ENCODE data around the gene NCEH1.
"Not testable (repeated sequence)": the region's sequence is repeated elsewhere in the genome, so short reads cannot be mapped to it uniquely, and the experiment has no call there.

The NCEH1 gene

DNA sequence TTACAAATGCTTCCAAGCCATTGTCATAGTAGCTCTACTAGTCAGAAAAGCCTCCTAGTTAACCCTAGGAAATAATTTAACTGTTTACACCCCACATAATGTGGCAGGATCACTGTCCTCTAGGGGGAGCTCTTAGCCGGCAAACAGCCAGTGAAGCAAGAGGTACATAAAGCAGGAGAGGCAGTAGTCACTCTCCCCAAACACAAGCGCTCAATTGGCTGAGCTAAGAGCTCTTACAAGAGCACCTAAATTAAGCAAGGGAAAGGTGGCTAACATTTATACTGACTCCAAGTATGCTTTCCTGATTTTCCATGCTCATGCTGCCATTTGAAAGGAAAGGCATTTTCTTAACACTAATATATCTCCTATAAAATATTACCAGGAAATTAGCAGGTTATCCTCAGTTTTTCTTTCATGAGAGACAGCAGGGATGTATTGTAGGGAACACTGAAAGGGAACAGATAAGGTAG, 37.6 kb downstream of the NCEH1 start:
- peak; percentile 2 to 15 (median 8) for DNase-seq

DNA sequence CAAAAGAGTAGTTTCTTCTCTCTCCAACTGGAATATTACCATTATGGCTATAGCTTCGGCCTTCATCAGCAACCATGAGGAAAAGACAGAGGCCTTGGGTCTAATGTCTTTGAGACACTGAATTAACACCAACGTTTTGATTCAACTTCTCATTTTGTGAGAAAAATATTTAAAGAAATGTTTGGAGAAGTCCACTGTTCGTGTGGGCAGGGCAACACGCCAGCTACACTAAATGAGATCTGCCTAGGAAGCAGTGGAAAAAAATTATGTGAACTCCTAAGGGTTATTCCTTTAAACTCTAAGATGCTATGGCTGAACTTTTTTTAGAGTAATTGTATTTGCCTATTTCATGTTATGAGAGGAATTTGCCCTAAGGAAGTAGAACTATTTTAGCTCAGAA, 41.8 kb downstream of the NCEH1 start:
- DNase-seq, result no peak

DNA sequence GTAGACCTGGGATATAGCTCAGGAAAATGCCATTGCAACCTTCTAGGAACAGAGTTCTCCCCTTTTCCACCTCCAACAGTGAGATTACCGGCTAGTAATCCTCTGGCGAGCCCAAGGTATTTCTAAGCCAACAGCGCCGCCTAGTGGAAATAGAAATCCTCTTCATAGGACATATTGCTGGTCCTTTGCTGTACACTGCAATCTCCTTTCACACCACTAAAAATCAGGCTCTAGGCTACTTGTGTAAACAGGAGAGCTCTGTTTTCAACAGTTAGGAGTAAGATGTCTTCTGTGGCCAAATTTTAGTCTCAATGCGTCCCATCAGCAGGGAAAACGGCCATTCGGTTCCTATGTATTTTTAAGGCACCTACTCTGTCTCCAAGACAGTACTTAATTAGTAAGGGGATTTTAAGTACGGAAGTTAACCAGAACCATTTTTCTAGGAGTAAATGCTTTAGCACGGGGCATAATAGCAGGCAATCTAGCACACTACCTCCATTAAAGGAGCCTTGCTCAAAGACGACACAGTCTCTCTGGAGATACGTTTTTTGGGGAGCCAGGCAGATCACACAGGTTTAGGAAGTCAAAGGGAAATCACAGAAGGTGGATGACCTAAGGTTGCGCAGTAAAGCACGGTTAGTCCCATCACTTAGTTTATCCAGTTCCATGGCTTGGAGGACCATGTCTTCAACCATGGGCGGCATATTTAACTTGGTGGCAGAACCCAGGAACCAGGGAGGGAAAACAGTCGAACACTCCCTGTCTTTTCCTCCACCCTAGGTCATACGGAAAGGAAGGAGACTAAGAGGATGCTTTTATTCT, 43.8 kb downstream of the NCEH1 start:
- DNase-seq, result peak; percentile 36 to 53 (median 46)

DNA sequence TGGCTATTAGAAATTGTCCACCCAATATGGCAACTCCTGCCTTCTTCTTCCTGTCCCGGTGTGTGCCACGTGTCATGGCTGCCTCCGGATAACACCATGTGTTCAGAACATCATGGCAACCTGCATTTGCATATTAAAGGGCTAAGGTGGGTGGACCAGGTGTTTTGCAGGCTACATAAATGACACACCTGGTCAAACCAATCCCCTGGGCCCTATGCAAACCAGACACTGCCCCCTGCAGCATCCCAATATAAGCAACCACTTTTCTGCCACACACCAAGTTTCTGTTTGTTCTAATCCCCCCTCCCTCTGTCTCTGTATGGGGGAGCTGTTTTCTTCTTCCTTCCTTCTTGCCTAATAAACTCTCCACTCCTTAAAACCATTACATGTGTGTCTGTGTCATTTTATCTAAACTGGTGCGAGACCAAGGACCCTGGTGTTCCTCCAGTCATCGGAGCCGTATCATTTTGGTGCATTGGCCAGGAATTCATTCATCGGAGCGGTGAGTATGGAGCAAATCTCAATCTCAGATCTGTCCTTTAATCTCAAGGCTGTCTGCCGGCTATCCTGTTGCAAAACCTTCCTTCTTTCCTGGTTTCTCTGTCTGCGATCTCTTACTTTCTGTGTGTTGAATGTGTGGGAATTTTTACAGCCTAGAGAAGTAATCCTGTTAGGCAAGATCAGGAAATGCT, 44.5 kb downstream of the NCEH1 start:
- DNase-seq, result no peak

DNA sequence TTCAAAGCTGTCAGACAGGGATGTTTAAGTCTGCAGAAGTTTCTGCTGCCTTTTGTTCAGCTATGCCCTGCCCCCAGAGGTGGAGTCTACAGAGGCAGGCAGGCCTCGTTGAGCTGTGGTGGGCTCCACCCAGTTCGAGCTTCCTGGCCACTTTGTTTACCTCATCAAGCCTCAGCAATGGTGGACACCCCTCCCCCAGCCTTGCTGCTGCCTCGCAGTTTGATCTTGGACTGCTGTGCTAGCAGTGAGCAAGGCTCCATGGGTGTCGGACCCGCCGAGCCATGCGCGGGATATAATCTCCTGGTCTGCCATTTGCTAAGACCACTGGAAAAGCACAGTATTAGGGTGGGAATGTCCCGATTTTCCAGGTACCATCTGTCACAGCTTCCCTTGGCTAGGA, 45.4 kb downstream of the NCEH1 start:
- not testable (repeated sequence) for DNase-seq

DNA sequence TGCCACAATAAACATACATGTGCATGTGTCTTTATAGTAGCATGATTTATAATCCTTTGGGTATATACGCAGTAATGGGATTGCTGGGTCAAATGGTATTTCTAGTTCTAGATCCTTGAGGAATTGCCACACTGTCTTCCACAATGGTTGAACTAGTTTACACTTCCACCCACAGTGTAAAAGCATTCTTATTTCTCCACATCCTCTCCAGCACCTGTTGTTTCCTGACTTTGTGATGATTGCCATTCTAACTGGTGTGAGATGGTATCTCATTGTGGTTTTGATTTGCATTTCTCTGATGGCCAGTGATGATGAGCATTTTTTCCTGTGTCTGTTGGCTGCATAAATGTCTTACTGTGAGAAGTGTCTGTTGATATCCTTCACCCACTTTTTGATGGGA, 50.4 kb downstream of the NCEH1 start:
- not testable (repeated sequence) for DNase-seq

DNA sequence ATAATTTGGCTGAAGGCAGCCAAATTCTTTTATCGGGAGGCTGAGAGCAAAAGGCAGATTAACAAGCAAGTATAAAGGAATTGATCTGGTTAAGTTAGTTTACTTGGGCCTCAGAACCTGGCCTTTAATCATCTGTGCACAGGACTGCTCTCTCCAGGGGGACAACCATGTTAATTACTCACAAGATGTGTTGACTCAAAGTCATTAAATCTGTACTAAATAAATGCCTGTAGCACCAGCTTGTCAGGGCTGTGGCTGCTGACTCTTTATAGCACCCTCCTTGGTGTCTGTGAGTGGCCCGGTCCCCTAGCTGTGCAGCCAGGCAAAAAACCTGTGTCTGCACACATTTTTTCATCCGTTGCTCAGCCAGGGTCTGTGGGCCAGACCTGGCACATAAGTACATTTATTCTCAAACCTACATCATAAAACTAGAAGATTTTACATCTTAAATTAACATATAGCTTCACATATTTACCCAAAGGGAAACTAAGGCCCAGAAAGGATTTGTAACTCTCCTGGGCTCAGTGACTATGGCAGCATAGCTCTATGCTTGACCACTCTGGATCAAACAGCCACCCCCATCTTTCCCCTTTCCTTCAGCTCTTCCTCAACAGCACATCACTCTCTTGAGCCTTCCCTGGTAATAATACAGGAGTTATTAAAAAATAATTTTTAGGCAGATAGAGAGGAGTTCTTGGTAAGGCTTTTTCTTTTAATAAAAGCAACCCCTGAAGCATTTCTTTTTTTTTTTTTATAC, 51.4 kb downstream of the NCEH1 start:
- no peak for DNase-seq

DNA sequence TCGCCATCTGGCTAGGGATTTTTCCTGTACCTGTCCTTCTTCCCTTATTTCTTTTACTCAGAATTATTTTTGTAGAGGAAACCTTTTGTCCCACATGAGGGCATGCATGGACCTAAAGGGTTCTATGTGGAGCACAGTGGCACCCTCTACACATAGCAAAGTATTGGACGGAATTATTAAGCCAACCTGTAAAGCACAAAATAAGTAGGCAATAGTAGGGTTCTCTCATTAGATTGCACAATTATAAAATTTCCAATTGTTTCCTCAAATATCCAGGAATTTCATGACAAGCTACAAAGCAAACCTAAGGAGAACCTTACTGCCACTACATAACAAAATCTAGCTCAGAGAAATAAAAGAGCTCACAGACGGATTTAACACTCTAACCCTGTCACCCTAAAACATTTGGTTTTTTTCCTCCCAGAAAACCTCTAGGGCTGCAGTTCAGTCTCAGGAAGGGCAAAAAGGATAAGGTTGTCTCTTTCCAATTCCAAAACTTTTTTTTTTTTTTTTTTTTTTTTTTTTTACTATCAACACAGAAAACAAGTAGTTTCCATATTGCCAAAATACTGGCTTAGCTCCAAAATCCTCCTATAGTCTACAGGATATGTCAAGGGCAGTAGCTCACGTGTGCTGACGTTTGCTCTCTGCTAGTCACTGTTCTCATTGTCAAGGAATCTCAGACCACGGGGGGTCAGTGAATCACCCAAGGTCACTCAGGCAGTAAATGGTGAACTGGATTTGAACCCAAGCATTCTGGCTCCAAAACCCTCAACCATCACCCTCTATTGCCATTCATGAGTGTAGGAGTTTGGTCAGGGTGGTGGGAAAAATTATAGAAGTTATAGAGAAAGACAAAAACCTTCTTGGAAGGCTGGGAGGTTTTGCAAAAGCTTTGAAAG, 52.3 kb downstream of the NCEH1 start:
- no peak for DNase-seq

DNA sequence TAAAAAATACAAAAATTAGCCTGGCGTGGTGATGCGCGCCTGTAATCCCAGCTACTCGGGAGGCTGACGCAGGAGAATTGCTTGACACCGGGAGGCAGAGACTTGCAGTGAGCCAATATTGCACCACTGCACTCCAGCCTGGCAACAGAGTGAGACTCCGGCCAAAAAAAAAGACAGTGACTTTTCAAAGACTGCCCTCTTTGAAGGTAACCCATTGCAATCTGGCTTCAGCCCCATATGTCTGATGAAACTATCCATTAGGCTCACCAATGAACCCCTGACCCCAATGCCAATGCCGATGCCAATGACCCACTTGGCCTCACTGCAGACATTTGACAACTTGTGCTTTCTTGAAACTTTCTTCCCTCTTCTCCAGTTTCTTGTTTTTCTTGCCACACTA, 54.3 kb downstream of the NCEH1 start:
- no peak for DNase-seq

DNA sequence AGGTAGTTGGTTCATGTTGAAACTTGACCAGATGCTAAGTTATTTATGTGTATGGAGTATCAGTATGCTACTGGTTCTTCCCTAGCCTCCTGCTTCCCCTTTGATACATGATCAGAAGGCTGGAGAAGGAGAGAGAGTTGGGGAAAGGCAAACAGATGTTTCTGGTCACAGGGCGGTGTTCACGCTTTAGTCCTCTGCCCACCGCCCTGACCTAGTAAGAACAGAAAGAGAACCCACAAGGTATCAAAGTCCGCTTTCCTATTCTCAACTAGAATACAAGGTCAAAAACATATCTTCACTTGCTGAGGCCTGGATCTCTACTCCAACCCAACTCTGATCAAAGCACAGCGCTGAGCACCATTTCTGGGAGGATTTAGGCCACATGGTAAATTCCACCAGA, 55.5 kb downstream of the NCEH1 start:
- no peak for DNase-seq

DNA sequence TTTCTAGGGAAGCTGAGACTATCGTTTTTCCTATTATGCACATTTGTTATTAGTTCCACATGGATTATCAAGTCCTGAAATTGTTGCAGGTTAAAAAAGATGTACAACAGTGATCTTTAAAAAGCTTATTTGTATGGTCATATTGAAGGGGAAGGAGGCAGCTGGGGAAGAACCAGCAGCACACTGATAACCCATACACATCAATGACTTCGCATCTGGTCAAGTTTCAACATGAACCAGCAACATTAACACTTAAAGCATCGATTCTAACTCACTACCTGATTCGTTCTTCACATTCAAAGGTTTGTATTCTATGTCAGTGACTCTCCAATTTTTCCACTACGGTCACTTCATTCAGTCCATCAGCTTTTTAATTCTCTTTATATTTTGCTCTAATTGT, 56.4 kb downstream of the NCEH1 start:
- DNase-seq, result no peak

DNA sequence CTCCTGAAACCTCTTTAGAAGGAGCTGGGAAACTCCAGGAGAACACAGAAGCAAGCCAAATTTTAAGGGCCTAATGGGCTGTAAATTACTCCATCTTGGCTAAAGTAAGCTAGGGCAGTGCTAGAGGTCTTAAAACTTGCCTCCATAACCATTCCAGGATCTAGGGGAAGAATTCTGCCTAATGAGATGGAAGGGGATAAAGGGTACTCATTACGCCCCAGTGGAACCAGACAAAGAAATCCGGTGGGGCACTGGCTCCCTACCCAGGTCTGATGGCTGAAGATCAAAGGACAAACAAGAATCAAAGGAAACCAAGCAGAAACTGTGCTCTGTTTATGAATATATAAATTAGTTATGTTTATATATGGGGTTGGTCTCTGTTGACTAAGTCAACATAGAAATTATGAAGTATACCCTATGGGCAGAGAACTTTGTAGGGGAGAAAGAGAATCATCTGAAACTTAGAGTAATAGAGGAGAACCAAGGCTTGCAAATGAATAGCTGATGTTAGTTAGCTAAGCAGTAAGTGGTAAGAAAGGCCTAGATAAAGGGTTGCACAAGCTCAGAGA, 57.8 kb downstream of the NCEH1 start:
- DNase-seq, result no peak

DNA sequence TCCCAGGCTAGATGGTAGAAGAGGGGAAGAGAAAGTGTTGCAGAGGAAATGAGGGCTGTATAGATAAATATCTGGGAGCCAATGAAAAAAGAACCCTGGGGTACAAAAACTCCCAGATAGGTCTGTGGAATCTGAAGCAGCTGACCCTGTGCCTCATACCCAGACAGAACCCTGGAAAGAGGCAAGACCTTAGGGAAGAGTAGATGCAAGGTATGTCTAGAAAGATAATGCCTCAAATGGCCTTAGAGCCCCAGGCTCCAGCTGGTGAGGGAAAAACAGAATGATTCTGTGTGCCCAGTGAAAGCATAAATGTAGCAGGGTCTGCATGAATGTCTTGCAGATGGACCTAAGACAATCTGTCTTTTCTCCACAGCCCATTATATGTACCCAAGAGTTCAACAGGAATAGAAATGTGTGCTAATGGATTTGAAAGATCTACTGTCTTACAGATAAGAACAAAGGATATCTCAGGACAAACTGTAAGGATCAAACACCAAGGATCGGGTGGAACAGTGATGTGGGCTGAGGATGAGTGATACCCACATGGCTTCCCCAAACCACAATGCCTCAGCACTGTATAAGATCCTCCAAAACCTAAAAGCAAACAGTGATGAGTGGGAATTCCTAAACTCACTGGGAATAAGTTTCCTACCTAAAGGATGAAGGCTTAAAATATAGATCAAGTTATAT, 58.8 kb downstream of the NCEH1 start:
- DNase-seq, result no peak

DNA sequence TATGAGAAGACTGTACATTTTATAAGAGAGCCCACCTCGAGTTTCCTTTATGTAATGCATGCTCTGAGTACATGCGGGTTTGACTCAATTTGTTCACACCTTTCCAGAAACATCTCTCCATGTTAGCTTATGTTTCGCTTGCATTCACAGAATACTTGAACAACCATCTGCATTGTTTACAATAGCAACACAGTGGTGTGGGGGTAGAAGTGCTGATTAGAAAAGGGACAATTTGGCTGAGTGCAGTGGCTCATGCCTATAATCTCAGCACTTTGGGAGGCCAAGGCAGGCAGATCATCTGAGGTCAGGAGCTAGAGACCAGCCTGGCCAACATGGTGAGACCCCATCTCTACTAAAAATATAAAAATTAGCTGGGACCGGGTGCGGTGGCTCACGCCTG, 60.9 kb downstream of the NCEH1 start:
- DNase-seq, result no peak

DNA sequence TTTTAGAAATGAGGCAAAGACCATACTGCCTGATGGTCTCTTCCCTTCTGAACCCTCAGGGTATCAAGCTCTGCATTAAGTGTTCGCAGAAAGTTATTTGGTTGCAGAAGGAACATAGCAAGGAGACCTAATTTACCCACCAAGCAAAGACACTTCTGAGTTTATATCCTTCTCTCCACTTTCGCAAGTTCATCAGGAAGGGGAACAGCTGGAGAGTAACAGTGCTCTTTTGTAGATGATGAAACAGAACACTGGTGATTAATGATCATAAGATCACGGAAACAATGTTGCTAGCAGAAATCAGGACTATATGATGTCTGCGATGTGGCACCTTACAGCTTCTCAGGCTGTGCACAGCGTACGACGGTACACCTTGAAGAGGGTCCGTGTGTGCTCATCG, 62.1 kb downstream of the NCEH1 start:
- no peak for DNase-seq

DNA sequence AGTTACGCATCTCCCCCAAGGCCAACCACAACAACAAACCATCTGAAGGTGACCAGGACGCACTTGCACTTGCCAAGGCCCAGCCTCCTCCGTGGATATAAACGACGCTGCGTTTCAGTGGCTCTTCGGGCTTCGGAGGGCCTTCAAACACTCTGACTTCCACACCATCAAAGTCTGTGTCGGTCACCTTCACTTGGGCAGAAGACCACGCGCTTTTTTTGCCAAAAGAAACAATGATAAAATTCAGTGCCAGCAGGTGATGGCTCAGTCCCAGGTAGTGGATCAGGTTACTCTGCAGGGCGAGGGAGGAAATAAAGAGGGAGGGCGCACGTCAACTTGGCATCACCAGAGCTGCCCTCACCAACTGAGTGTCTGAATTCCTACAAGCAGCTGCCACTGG, 63.0 kb downstream of the NCEH1 start:
- no peak for DNase-seq

DNA sequence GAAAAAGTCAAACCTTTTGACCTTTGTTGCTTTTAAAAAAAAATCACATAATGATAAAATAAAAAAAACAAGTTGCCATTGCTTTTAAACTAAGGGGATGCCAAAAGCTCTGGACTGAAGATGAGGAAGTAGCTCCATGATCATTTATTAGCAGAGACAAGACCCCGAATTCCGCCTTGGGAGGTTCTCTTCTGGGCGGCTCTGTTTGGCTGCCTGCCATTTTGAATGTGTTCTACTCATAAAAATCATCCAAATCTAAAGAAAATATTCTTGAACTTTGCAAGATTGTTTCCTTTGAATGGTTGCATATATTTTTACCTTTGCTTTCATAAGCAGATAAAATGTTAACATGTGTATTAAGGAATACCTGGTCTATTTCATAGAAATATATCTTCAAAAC, 63.8 kb downstream of the NCEH1 start:
- DNase-seq, result no peak

DNA sequence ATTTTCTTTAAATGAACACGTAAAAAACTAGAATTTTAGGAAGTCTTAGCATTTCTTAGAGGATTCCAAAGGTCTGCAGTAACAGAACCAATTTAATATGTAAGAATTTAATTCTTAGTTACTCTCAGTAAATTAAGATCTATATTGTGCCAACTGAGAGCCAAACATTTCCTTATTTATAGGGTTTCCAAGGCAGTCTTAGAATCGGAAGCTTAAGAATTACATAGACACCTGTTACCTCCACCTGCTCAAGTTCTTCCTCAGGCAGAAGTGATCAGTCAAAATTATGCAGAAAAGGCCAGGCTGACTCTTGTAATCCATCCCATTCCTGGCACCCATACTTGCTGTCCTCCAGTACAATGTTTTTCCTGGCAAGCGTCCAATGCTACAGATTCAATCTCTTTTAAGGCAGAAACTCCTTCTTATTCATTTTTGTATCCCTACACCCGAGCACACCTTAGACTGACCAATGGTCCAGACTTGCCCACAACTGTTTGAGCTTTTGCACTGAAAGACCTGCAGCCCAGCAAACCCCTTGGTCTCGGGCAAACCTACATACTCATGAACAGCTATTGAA, 64.3 kb downstream of the NCEH1 start:
- no peak for DNase-seq

DNA sequence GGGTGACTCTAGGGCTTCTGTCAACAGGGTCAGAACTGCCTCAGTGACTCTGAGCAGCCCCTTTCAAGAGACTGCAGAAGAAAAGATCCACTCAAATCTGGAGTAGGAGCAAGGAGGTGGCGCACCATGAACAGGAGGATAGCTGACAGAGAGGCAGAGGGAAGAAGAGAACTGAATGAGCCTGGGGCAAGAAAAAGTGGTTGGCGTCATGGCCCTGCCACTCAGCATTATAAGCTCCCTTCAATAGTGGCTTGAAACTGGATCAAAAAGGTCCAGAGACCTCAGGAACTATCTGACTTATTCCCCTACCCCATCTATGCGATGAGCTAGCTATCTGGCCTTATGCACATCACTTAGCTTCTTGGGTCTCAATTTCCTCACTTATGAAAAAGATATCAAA, 66.6 kb downstream of the NCEH1 start:
- DNase-seq, result no peak

DNA sequence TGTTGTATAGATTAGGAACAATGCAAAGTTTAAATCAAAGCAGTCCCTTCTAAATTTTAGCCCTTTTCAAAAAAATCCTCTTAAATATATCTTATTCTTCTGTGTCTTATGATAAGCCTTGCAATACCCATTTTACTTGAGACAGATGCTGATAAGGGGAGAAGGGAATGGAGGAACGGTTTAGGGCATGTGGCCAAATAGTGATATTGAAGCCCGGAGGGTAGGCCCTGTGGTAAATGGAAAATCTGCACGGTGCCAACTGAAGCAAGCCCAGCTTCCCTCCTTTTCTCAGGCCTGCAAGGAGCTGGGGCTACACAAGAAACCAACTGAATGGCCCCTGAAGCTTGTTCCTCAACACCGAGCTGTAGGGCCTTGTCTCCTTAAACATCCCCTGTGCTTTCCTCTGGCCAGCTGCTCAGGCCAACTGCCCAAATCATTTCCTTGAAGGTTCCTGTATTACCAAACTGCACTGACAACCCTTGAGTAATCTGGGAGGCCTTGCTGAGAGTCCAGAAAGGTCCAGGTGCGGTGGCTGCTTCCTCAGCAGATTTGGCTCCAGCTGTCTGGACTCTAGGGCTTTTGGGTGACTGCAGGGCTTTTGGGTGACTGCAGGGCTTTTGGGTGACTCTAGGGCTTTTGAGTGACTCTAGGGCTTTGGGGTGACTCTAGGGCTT, 67.2 kb downstream of the NCEH1 start:
- no peak for DNase-seq

DNA sequence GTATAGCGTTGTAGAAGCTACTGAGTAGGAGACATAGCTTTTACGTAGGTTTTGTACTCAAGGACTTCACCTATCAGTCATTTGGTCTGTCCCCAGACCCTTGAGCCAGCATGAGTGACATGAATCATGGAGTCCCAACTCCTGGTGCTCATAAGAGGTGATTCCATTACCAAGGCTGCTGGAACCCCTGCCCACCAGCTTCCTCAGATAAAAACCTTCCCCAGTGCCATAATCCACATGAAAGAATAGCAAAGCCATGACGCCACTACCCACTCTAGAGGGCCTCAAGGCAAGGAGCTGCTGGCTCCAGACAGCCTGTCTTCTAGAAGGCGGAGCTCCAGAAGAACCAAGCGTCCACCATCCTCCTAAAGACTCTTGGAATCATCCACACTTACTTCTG, 69.6 kb downstream of the NCEH1 start:
- DNase-seq, result no peak

Measured in activated CD4-positive, CD25-positive, alpha-beta regulatory T cell (primary cell).